GDM1 (cell line): ENCODE results near the gene PDGFRB.

Experiments
- DNase-seq: peaks from one replicate; lab custom pipeline; 2025; lab: John Stamatoyannopoulos, UW

The PDGFRB gene

GRCh38 chr5:150114773-150115408, 40.8 kb downstream of the PDGFRB start:
- no peak for DNase-seq

GRCh38 chr5:150114102-150114641, 41.5 kb downstream of the PDGFRB start:
- DNase-seq, result no peak

- no peak for DNase-seq
These were observed 42.4 kb downstream of the PDGFRB start for GRCh38 chr5:150113047-150113744.

- no peak for DNase-seq
These were observed 43.2 kb downstream of the PDGFRB start for GRCh38 chr5:150112201-150113046.

- DNase-seq, result no peak
These were observed 44.5 kb downstream of the PDGFRB start for GRCh38 chr5:150111122-150111521.

- DNase-seq, result no peak
These were observed 45.7 kb downstream of the PDGFRB start for GRCh38 chr5:150109921-150110320.

- DNase-seq, result no peak
These were observed 46.7 kb downstream of the PDGFRB start for GRCh38 chr5:150108711-150109514.

GRCh38 chr5:150107909-150108447, 47.7 kb downstream of the PDGFRB start:
- DNase-seq, result no peak

GRCh38 chr5:150106674-150107426, 48.8 kb downstream of the PDGFRB start:
- DNase-seq, result peak; percentile 48

GRCh38 chr5:150105928-150106615, 49.6 kb downstream of the PDGFRB start:
- DNase-seq, result no peak

- no peak for DNase-seq
These were observed 51.1 kb downstream of the PDGFRB start for GRCh38 chr5:150104550-150104870.

GRCh38 chr5:150103678-150104549, 51.7 kb downstream of the PDGFRB start:
- DNase-seq, result no peak

- no peak for DNase-seq
These were observed 54.6 kb downstream of the PDGFRB start for GRCh38 chr5:150101023-150101422.

GRCh38 chr5:150097152-150097551, 58.5 kb downstream of the PDGFRB start:
- no peak for DNase-seq

- no peak for DNase-seq
These were observed 63.4 kb downstream of the PDGFRB start for GRCh38 chr5:150092159-150092787.

- peak; percentile 49 for DNase-seq
These were observed 69.5 kb downstream of the PDGFRB start, which contains the start of gene CSF1R for GRCh38 chr5:150085950-150086715. Gene CSF1R (minus strand): TSS chr5:150086554. CDS start chr5:150086427, 127 bp downstream.

GRCh38 chr5:150085191-150085912, 70.3 kb downstream of the PDGFRB start:
- DNase-seq, result no peak
